Astrocyte of the spinal cord (primary cell): ENCODE measurements around the gene WWOX.

ENCODE experiments used
- DNase-seq: peaks from one replicate; pipeline ENCODE4 v3.0.0; 2011; ENCODE audit warnings: low read depth, low spot score
- H3K4me3 ChIP-seq: 2 replicates; pipeline ENCODE4 v1.5.1; 2011; ENCODE audit warnings: low read depth, mild to moderate bottlenecking, low read length, moderate library complexity
- in situ Hi-C: cut with HindIII; loops from 2 replicates; pipeline ENCODE4 v1.10.0; 2017; ENCODE audit warnings: low sequenced_read_pairs
- TF ChIP-seq, protein P1 (sequence below): IDR thresholded peaks from 2 replicates; pipeline ENCODE4 v1.5.1; 2012; ENCODE audit warnings: low read depth, mild to moderate bottlenecking, low read length, inconsistent platforms

Gene WWOX

GRCh38 chr16:78942625-78943245 lies 843.3 kb downstream of the WWOX start:
- H3K4me3 ChIP-seq, result no peak overlapping the region
- TF ChIP-seq, protein P1, sequence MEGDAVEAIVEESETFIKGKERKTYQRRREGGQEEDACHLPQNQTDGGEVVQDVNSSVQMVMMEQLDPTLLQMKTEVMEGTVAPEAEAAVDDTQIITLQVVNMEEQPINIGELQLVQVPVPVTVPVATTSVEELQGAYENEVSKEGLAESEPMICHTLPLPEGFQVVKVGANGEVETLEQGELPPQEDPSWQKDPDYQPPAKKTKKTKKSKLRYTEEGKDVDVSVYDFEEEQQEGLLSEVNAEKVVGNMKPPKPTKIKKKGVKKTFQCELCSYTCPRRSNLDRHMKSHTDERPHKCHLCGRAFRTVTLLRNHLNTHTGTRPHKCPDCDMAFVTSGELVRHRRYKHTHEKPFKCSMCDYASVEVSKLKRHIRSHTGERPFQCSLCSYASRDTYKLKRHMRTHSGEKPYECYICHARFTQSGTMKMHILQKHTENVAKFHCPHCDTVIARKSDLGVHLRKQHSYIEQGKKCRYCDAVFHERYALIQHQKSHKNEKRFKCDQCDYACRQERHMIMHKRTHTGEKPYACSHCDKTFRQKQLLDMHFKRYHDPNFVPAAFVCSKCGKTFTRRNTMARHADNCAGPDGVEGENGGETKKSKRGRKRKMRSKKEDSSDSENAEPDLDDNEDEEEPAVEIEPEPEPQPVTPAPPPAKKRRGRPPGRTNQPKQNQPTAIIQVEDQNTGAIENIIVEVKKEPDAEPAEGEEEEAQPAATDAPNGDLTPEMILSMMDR, result no peak
- in situ Hi-C loops, result no loop called here
- no peak for DNase-seq

GRCh38 chr16:78945336-78945735 lies 845.9 kb downstream of the WWOX start:
- in situ Hi-C loops, result no loop called here
- DNase-seq, result no peak
- no peak overlapping the region for H3K4me3 ChIP-seq
- TF ChIP-seq, protein P1, result no peak

GRCh38 chr16:78946556-78946955 lies 847.1 kb downstream of the WWOX start:
- no peak overlapping the region for H3K4me3 ChIP-seq
- in situ Hi-C loops, result no loop called here
- DNase-seq, result no peak
- TF ChIP-seq, protein P1, result no peak

GRCh38 chr16:78950768-78951167 lies 851.3 kb downstream of the WWOX start:
- DNase-seq, result no peak
- H3K4me3 ChIP-seq, result no peak overlapping the region
- TF ChIP-seq, protein P1, result no peak
- in situ Hi-C loops, result no loop called here

- in situ Hi-C loops, result no loop called here
- TF ChIP-seq, protein P1, result no peak
- no peak overlapping the region for H3K4me3 ChIP-seq
- DNase-seq, result no peak
Measured at GRCh38 chr16:78952630-78953029, 853.2 kb downstream of the WWOX start.

- in situ Hi-C loops, result no loop called here
- TF ChIP-seq, protein P1, result no peak
- H3K4me3 ChIP-seq, result no peak overlapping the region
- no peak for DNase-seq
Measured at GRCh38 chr16:78953526-78953925, 854.1 kb downstream of the WWOX start.

DNA sequence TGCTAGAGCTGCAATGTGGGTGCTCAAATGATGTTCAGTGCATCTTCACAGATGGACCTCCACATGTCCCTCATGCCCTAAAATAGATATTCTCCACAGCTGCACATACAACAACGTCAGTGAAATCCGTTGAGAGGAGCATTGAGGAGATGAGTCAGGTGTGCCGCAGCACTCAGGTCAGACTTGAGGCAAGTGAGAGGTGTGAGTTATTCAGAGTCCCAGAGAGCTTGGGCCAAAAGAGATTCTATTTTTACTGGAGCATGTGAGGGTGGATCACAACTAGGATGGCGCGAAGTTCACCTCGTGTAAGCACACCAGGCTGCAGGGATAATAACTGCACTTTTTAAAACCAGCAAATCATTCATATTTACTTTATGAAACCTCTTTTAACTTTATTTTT lies 855.8 kb downstream of the WWOX start:
- in situ Hi-C loops, result no loop called here
- no peak for DNase-seq
- H3K4me3 ChIP-seq, result no peak overlapping the region
- TF ChIP-seq, protein P1, result no peak
